ENCODE measurements around the gene AFF3.
A peak's percentile ranks its signal among the peaks of the same experiment; 100 is the strongest.

DNA sequence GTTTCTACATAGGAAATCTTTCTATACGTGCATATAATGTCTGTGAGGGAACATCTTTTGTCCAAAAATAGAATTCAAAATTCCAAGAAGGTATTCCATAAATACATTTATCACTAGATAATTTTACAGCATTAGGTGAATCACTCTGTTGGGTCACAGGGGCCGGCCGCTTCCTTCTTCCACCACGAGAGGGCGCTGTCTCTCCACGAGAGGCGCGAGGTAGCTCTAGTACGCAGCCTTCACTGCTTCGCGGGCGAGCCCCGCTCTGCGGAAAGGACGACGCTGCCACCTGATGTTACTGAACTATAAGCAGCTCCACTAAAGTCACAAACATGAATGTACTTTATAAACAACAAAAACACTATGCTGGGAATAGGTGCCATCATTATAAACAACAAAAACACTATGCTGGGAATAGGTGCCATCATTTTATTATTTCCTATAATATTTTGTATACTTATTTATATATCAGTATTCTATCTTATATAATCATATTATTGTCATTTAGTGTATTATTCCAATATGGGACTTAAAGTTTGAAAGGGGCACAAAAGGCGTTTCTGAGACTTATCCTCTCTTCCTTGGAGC is 583.2 kb downstream of the AFF3 start:
- TF ChIP-seq POLR2A (IDR thresholded peaks at IDR 0.05; ENCODE audit: control extremely low read depth in 1 of 2, low read depth in 2 of 2, low read length in 2 of 2), result no peak
- TF ChIP-seq GABPA (IDR thresholded peaks at IDR 0.05; ENCODE audit: borderline replicate concordance, insufficient read depth, low read length), result no peak
- TF ChIP-seq CTCF (IDR thresholded peaks at IDR 0.05; ENCODE audit: control extremely low read depth in 1 of 3, insufficient read depth in 1 of 3, low read depth in 1 of 3, low read length in 3 of 3), result peak; percentile 87 to 95 (median 87)
- no peak for TF ChIP-seq RFX5 (IDR thresholded peaks at IDR 0.05; ENCODE audit: borderline replicate concordance, low read depth, low read length)
- TF ChIP-seq JUND (IDR thresholded peaks at IDR 0.05; ENCODE audit: low read length), result peak; percentile 49; the same call in 1 of the 2 replicates
- TF ChIP-seq YY1 (IDR thresholded peaks at IDR 0.05; ENCODE audit: low read depth, low read length), result no peak
- no peak for TF ChIP-seq NANOG (IDR thresholded peaks at IDR 0.05; ENCODE audit: insufficient read depth, low read depth, low read length, poor library complexity, severe bottlenecking)
- TF ChIP-seq ZNF274 (IDR thresholded peaks at IDR 0.05; ENCODE audit: borderline replicate concordance, extremely low read depth, low read length), result no peak
- no peak for TF ChIP-seq HDAC2 (IDR thresholded peaks at IDR 0.05; ENCODE audit: borderline replicate concordance in 1 of 2, low read depth in 2 of 2, low read length in 2 of 2)
- TF ChIP-seq EZH2 (IDR thresholded peaks at IDR 0.05; ENCODE audit: low read depth, low read length, severe bottlenecking), result no peak
